ENCODE results near the gene KCNMB2. TPM values are rescaled to one million over a fixed set of nuclear protein-coding genes. Genes with fewer than 3 reads are reported as not detected.

The KCNMB2 gene
- total RNA-seq, 5 donors from 2014 or later (not counting 1 experiment from before 2014, with no cell fraction given): not detected

DNA sequence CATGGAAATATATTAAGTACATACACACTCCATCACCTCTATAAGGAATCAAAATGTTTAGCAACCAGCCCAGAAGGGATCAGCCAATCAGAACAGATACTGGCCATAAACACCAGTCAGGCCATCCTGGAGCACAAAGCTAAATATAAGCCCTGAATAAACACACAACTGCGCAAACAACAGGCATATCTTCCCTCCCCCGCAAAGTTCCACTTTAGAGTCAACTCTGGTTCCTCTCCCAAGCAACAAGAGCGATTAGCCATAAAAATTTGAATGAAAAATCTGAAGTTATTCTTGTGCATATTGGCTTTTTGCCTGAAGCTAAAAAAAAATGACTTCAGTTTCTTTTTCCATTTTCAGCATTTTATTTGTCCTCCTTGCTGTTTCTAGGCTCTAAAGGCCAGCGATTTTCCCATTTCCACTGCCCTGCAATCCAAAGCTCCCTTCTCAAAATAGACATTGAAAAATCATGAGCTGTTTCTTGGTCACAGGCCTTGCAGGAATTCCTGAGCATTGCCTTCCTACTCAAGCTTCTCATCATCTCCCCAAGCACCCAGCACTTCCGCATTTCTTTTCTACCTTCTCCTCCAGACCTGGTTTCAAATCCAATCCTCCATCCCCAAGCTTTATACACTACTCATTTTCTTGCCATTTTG lies 287.5 kb downstream of the KCNMB2 start:
- Histone ChIP-seq H3K36me3 (ENCODE audit: control insufficient read depth in 2 of 2, extremely low read depth in 1 of 2, insufficient read depth in 1 of 2, low read length in 1 of 2) (no peaks in the 10 kb centered on the region), H3K4me3 (ENCODE audit: control insufficient read depth in 1 of 2, extremely low read depth in 1 of 2, low read length in 1 of 2) (no peak overlapping the region), H3K27ac (ENCODE audit: low read length) (no peak overlapping the region), H3K4me1 (ENCODE audit: control insufficient read depth in 1 of 2, extremely low read depth in 1 of 2, insufficient read depth in 2 of 2, low read length in 2 of 2) (no peaks in the 10 kb centered on the region), H3K27me3 (replicated peaks in 1 of 2; ENCODE audit: control insufficient read depth in 2 of 2, extremely low read depth in 1 of 2, insufficient read depth in 2 of 2, low read length in 1 of 2) (no peaks in the 10 kb centered on the region), H3K9me3 (no peaks in the 10 kb centered on the region)
- Mint-ChIP-seq H3K27ac (no peak overlapping the region), H3K36me3 (no peaks in the 10 kb centered on the region), H3K9me3 (no peaks in the 10 kb centered on the region), H3K27me3 (no peaks in the 10 kb centered on the region), H3K4me1 (no peaks in the 10 kb centered on the region), H3K4me3 (no peak overlapping the region)
- DNase-seq (no peak), ATAC-seq (replicated peaks in 1 of 4) (no peak)
- 87% methylated on average over 4 of the region's 5 CpGs for WGBS (ENCODE audit: insufficient coverage)
- ChIA-PET POLR2A (interaction anchor here in 1 of 2 donors (0.7 kb wide), 1 partner anchor 93 kb away, joined by 3 read pairs; no protein-coding TSS in a partner anchor), CTCF (no interaction called here)

DNA sequence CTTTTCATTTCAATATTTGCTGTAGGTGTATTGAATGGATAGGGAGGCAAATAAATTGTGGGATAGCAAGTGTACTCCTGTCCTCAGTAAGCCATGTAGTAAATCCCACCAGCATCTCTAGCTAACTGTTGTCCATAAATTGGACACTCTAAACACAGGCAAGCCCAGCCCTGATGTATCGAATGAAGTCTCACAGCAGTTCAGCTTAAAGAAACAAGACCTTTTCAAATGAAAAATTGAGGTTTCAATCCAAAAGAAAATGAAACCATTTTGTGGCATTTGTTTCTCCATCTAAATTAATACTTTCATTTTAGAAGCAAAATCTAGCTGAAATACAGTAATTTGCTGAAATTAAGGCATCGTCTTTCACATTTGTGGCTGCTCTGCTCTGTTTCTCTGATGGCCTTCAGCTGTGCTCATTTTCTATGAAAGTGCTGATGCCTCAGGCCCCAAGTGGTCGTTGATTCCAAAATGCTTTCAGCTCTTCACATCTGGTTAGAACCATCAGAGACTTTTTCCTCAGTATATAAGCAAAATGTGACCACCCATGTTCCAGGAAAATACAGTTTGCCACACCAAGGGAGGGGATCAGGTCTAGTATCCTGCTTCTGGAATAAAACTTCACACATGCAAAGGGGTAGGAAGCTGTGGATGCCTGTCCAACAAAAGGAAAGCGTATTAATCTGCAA lies 290.3 kb downstream of the KCNMB2 start:
- no peak for ATAC-seq (replicated peaks in 1 of 4)
- CTCF ChIA-PET: no interaction called here
- no peaks in the 10 kb centered on the region for H3K9me3 ChIP-seq
- Mint-ChIP-seq H3K27me3 (peaks cover 0 to 3% of the 10 kb centered on the region in 2 donors), H3K4me3 (no peak overlapping the region), H3K27ac (no peak overlapping the region), H3K36me3 (no peaks in the 10 kb centered on the region), H3K9me3 (peaks cover 0 to 5% (median 4%) of the 10 kb centered on the region in 3 donors), H3K4me1 (no peaks in the 10 kb centered on the region)
- H3K27me3 ChIP-seq (replicated peaks in 1 of 2; ENCODE audit: control insufficient read depth in 2 of 2, extremely low read depth in 1 of 2, insufficient read depth in 2 of 2, low read length in 1 of 2): no peaks in the 10 kb centered on the region
- H3K27ac ChIP-seq (ENCODE audit: low read length): no peak overlapping the region
- H3K4me3 ChIP-seq (ENCODE audit: control insufficient read depth in 1 of 2, extremely low read depth in 1 of 2, low read length in 1 of 2): no peak overlapping the region
- DNase-seq: no peak
- POLR2A ChIA-PET: no interaction called here
- no peaks in the 10 kb centered on the region for H3K4me1 ChIP-seq (ENCODE audit: control insufficient read depth in 1 of 2, extremely low read depth in 1 of 2, insufficient read depth in 2 of 2, low read length in 2 of 2)
- no peaks in the 10 kb centered on the region for H3K36me3 ChIP-seq (ENCODE audit: control insufficient read depth in 2 of 2, extremely low read depth in 1 of 2, insufficient read depth in 1 of 2, low read length in 1 of 2)
- WGBS (ENCODE audit: insufficient coverage): 59% methylated on average over 2 of the region's 4 CpGs

DNA sequence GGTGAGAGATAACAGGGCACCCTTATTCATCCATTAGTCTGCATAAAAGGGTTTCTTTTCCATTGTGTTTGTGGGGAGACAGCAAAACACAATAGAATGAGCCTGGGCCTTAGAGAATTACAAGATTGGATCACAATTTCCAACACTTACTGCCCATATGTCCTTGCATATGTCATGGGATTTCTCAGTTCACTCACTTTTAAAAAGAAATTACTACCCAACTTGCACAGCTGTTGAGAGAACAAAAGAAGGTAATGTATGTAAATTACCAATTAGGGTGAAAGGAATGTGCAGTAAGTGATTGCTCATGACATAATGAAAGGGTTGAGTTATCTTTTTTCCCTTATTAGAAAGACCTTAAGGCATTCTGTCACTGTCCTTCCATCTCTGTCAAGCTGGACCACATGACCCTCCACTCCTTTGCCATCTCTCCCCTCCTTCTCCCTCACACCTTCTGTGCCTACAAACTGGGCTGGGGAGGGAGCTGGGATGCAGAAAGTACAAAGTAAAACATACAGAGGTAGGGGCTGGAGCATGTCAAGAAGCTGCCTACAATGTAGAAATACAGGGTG lies 291.1 kb downstream of the KCNMB2 start:
- Histone ChIP-seq H3K9me3 (no peaks in the 10 kb centered on the region), H3K27me3 (replicated peaks in 1 of 2; ENCODE audit: control insufficient read depth in 2 of 2, extremely low read depth in 1 of 2, insufficient read depth in 2 of 2, low read length in 1 of 2) (no peaks in the 10 kb centered on the region), H3K36me3 (ENCODE audit: control insufficient read depth in 2 of 2, extremely low read depth in 1 of 2, insufficient read depth in 1 of 2, low read length in 1 of 2) (no peaks in the 10 kb centered on the region), H3K4me3 (ENCODE audit: control insufficient read depth in 1 of 2, extremely low read depth in 1 of 2, low read length in 1 of 2) (no peak overlapping the region), H3K4me1 (ENCODE audit: control insufficient read depth in 1 of 2, extremely low read depth in 1 of 2, insufficient read depth in 2 of 2, low read length in 2 of 2) (no peaks in the 10 kb centered on the region), H3K27ac (ENCODE audit: low read length) (no peak overlapping the region)
- Mint-ChIP-seq H3K27ac (no peak overlapping the region), H3K27me3 (peaks cover 0 to 3% of the 10 kb centered on the region in 2 donors), H3K36me3 (no peaks in the 10 kb centered on the region), H3K4me1 (no peaks in the 10 kb centered on the region), H3K4me3 (no peak overlapping the region), H3K9me3 (peaks cover 0 to 5% (median 5%) of the 10 kb centered on the region in 3 donors)
- DNase-seq (no peak), ATAC-seq (replicated peaks in 1 of 4) (no peak)
- POLR2A ChIA-PET: no interaction called here
- CTCF ChIA-PET: no interaction called here

DNA sequence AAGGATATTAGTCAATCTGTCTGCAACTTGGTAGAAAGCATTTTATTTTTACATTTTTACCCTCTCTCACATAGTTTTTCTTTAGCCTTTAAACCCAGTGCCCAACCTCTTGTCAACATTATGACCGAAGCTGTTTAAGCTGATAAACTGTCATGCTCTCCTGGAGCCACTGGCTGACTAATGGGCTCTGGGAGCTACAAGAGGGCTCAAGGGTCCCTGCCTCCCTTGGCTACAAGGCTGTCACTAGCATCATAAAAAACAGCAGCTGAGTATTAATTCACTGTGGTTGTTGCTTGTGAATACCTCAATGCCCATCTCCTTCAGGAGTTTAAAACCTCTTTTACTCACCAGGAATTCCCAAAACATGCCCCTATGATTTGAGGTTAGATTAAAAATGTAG lies 297.5 kb downstream of the KCNMB2 start:
- 80% methylated on average over 1 of the region's 1 CpG for WGBS (ENCODE audit: insufficient coverage)
- Histone ChIP-seq H3K27me3 (replicated peaks in 1 of 2; ENCODE audit: control insufficient read depth in 2 of 2, extremely low read depth in 1 of 2, insufficient read depth in 2 of 2, low read length in 1 of 2) (no peaks in the 10 kb centered on the region), H3K4me1 (ENCODE audit: control insufficient read depth in 1 of 2, extremely low read depth in 1 of 2, insufficient read depth in 2 of 2, low read length in 2 of 2) (no peaks in the 10 kb centered on the region), H3K36me3 (ENCODE audit: control insufficient read depth in 2 of 2, extremely low read depth in 1 of 2, insufficient read depth in 1 of 2, low read length in 1 of 2) (no peaks in the 10 kb centered on the region), H3K27ac (ENCODE audit: low read length) (no peak overlapping the region), H3K9me3 (no peaks in the 10 kb centered on the region), H3K4me3 (ENCODE audit: control insufficient read depth in 1 of 2, extremely low read depth in 1 of 2, low read length in 1 of 2) (no peak overlapping the region)
- H3K4me1 Mint-ChIP-seq: no peaks in the 10 kb centered on the region
- no peak for DNase-seq
- peaks cover 0 to 3% of the 10 kb centered on the region in 2 donors for H3K27me3 Mint-ChIP-seq
- H3K27ac Mint-ChIP-seq: no peak overlapping the region
- ChIA-PET CTCF (interaction anchor here in 1 of 2 donors (0.7 kb wide), 1 partner anchor 8 kb away, joined by 3 read pairs; no protein-coding TSS in a partner anchor), POLR2A (no interaction called here)
- peaks cover 0 to 8% (median 5%) of the 10 kb centered on the region in 3 donors for H3K9me3 Mint-ChIP-seq
- no peak for ATAC-seq (replicated peaks in 1 of 4)
- H3K4me3 Mint-ChIP-seq: no peak overlapping the region
- H3K36me3 Mint-ChIP-seq: no peaks in the 10 kb centered on the region

DNA sequence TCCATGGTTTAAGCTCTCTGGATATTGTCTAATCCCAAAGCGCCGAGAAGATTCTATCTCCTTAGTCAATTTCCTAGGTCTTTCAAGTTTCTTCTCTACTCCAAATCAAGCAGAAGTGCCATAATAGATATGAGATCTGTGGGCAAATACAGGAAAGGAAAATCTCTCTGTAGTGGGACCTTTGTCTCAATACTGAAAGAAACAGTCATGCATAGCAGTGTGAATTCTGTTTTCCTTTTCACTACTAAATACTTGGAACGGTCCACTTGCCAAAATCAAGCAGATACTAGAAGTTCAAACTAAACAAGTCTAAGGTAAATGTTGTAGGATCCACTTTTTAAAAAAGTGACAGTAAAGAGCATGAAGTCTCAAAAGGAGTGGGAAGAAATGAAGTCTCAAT lies 298.8 kb downstream of the KCNMB2 start:
- DNase-seq (no peak), ATAC-seq (replicated peaks in 1 of 4) (no peak)
- Mint-ChIP-seq H3K27me3 (peaks cover 0 to 3% of the 10 kb centered on the region in 2 donors), H3K4me3 (no peak overlapping the region), H3K27ac (no peak overlapping the region), H3K36me3 (no peaks in the 10 kb centered on the region), H3K4me1 (no peaks in the 10 kb centered on the region), H3K9me3 (peaks cover 0 to 8% (median 5%) of the 10 kb centered on the region in 3 donors)
- ChIA-PET POLR2A (no interaction called here), CTCF (no interaction called here)
- no CpG with 5 or more reads among the region's 3 CpGs for WGBS (ENCODE audit: insufficient coverage)
- Histone ChIP-seq H3K36me3 (ENCODE audit: control insufficient read depth in 2 of 2, extremely low read depth in 1 of 2, insufficient read depth in 1 of 2, low read length in 1 of 2) (no peaks in the 10 kb centered on the region), H3K9me3 (no peaks in the 10 kb centered on the region), H3K27me3 (replicated peaks in 1 of 2; ENCODE audit: control insufficient read depth in 2 of 2, extremely low read depth in 1 of 2, insufficient read depth in 2 of 2, low read length in 1 of 2) (no peaks in the 10 kb centered on the region), H3K4me3 (ENCODE audit: control insufficient read depth in 1 of 2, extremely low read depth in 1 of 2, low read length in 1 of 2) (no peak overlapping the region), H3K4me1 (ENCODE audit: control insufficient read depth in 1 of 2, extremely low read depth in 1 of 2, insufficient read depth in 2 of 2, low read length in 2 of 2) (no peaks in the 10 kb centered on the region), H3K27ac (ENCODE audit: low read length) (no peak overlapping the region)

DNA sequence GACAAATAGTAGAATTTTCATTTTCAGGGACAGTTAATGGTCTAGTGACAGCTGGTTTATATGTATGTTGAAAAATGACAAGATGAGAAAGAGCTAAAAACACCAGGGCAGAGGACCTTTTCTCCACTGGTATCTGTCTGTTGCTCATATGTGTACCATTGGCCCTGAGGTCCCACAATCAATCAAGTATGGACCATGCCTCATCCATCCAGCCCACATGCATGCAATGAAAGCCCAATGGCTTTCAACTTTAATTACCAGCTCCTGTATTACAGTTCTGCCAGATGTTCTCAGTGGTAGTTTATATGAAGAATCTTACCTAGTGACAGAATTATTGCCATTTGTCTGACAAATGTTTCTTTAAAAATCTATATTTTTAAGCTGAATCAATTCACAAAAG lies 301.3 kb downstream of the KCNMB2 start:
- Mint-ChIP-seq H3K4me3 (no peak overlapping the region), H3K9me3 (peaks cover 0 to 1% (median 0%) of the 10 kb centered on the region in 3 donors), H3K36me3 (no peaks in the 10 kb centered on the region), H3K27me3 (no peaks in the 10 kb centered on the region), H3K27ac (no peak overlapping the region), H3K4me1 (no peaks in the 10 kb centered on the region)
- no peak overlapping the region for H3K27ac ChIP-seq (ENCODE audit: low read length)
- no peak overlapping the region for H3K4me3 ChIP-seq (ENCODE audit: control insufficient read depth in 1 of 2, extremely low read depth in 1 of 2, low read length in 1 of 2)
- POLR2A ChIA-PET: interaction anchor here in 1 of 2 donors (1.1 kb wide), 1 partner anchor 12 kb away, joined by 4 read pairs; no protein-coding TSS in a partner anchor
- CTCF ChIA-PET: no interaction called here
- no peaks in the 10 kb centered on the region for H3K4me1 ChIP-seq (ENCODE audit: control insufficient read depth in 1 of 2, extremely low read depth in 1 of 2, insufficient read depth in 2 of 2, low read length in 2 of 2)
- ATAC-seq (replicated peaks in 1 of 4): no peak
- H3K27me3 ChIP-seq (replicated peaks in 1 of 2; ENCODE audit: control insufficient read depth in 2 of 2, extremely low read depth in 1 of 2, insufficient read depth in 2 of 2, low read length in 1 of 2): no peaks in the 10 kb centered on the region
- no peaks in the 10 kb centered on the region for H3K36me3 ChIP-seq (ENCODE audit: control insufficient read depth in 2 of 2, extremely low read depth in 1 of 2, insufficient read depth in 1 of 2, low read length in 1 of 2)
- DNase-seq: no peak
- H3K9me3 ChIP-seq: no peaks in the 10 kb centered on the region
